HepG2 (cell line): ENCODE measurements around the gene NACC2. TPM values are rescaled to one million over a fixed set of nuclear protein-coding genes. Genes with fewer than 3 reads are reported as not detected.

Experiments used
- ATAC-seq: fragments of 200-7000 bp; cut with Tn5 transposase; 3 replicates; pipeline ENCODE4 v1.9.1; 2020; ENCODE audit warnings: mild to moderate bottlenecking, moderate library complexity
- BruUV-seq: library from RNA; stranded (reverse); fragments of 400-500 nt; replicated peaks from 2 replicates; lab custom pipeline; 2021; lab: Mats Ljungman, UMichigan
- CTCF ChIA-PET: fragments of 300-600 bp; formaldehyde crosslinking; extraction: SDS; loops from one replicate; lab custom pipeline; 2021; ENCODE audit warnings: low total read pairs, inconsistent platforms, low intra/inter-chr PET ratio; lab: Yijun Ruan, JAX
- POLR2A ChIA-PET: fragments of 350-600 bp; sonication (Branson Sonifier 250); formaldehyde crosslinking; loops from one replicate; lab custom pipeline; 2020; ENCODE audit warnings: antibody characterized with exemption, inconsistent platforms; lab: Yijun Ruan, JAX
- DNase-seq: peaks from one replicate; pipeline ENCODE4 v3.0.0-alpha.2; 2015; ENCODE audit warnings: low spot score
- FAIRE-seq: peaks from 3 replicates; lab custom pipeline; 2011; peaks lifted over from hg19 to GRCh38; lab: Jason Lieb, UNC
- H2AFZ ChIP-seq: one replicate; pipeline ENCODE4 v1.6.1; 2011; ENCODE audit warnings: low read length, inconsistent platforms
- H3K27ac ChIP-seq: fragments of 300-600 bp; 3 replicates; pipeline ENCODE4 v1.8.0; 2011; ENCODE audit warnings: mixed run types, mild to moderate bottlenecking, mixed read lengths, low read length, inconsistent platforms; ENCODE audit not compliant: insufficient read depth; ENCODE audit errors: extremely low read length
- H3K27me3 ChIP-seq, 2 experiments: fragments of 200-600 bp in 1 of 2; 2 replicates in 1 of 2; 3 replicates in 1 of 2; pipeline versions ENCODE4 v1.6.0 to v1.8.0; 2011; ENCODE audit warnings: low read length in 2 of 2, mild to moderate bottlenecking in 2 of 2, moderate library complexity in 2 of 2, inconsistent platforms in 1 of 2; ENCODE audit not compliant: insufficient read depth in 2 of 2, control insufficient read depth in 1 of 2
- H3K36me3 ChIP-seq, 2 experiments: fragments of 200-600 bp in 1 of 2; replicated peaks in 1 of 2; 2 replicates in 1 of 2; 3 replicates in 1 of 2; pipeline versions ENCODE4 v1.5.1 to v1.8.0; 2011; ENCODE audit warnings: low read length in 2 of 2, inconsistent platforms in 1 of 2; ENCODE audit not compliant: insufficient read depth in 2 of 2, control insufficient read depth in 1 of 2
- H3K4me1 ChIP-seq: 2 replicates; pipeline ENCODE4 v1.5.1; 2012; ENCODE audit warnings: low read length, inconsistent platforms; ENCODE audit not compliant: insufficient read depth
- H3K4me2 ChIP-seq: 2 replicates; pipeline ENCODE4 v1.6.0; 2011; ENCODE audit warnings: low read depth, low read length, inconsistent platforms
- H3K4me3 ChIP-seq, 3 experiments: fragments of 200-600 bp in 1 of 3; sonication (generic), shearing (Covaris generic) in 1 of 3; replicated peaks in 1 of 3; 2 replicates each; pipeline ENCODE4 v1.5.1; 2011 to 2016; ENCODE audit warnings: low read length in 3 of 3, inconsistent platforms in 2 of 3, low read depth in 2 of 3, mild to moderate bottlenecking in 2 of 3, control low read depth in 1 of 3, mixed read lengths in 1 of 3; ENCODE audit not compliant: insufficient read depth in 1 of 3
- H3K79me2 ChIP-seq: one replicate; pipeline ENCODE4 v1.6.1; 2011; ENCODE audit warnings: low read length, inconsistent platforms; ENCODE audit not compliant: insufficient read depth
- H3K9ac ChIP-seq: 2 replicates; pipeline ENCODE4 v1.6.0; 2011; ENCODE audit warnings: mild to moderate bottlenecking, low read depth, low read length, inconsistent platforms; ENCODE audit not compliant: insufficient read depth
- H3K9me3 ChIP-seq: 2 replicates; pipeline ENCODE4 v1.5.1; 2012; ENCODE audit warnings: mild to moderate bottlenecking, low read length
- H4K20me1 ChIP-seq: 2 replicates; pipeline ENCODE4 v1.6.0; 2011; ENCODE audit warnings: inconsistent platforms, mild to moderate bottlenecking, low read length, moderate library complexity; ENCODE audit not compliant: insufficient read depth
- ARNT ChIP-seq: fragments of 450-650 bp; IDR thresholded peaks from 2 replicates; pipeline ENCODE4 v1.6.1; 2017
- FOXA1 ChIP-seq, 2 experiments: fragments of 450-650 bp in 1 of 2; sonication (generic) in 1 of 2; formaldehyde crosslinking in 1 of 2; IDR thresholded peaks; 2 replicates each; pipeline versions ENCODE4 v1.4.0 to v1.6.1; 2016 to 2020; ENCODE audit warnings: missing genetic modification reagents in 1 of 2
- GABPA ChIP-seq, 2 experiments: IDR thresholded peaks; 2 replicates each; pipeline ENCODE4 v1.6.1; 2011 to 2016; ENCODE audit warnings: low read depth in 2 of 2, low read length in 1 of 2, missing biosample characterization in 1 of 2, missing genetic modification characterization in 1 of 2
- MED8 ChIP-seq: sonication (generic); formaldehyde crosslinking; IDR thresholded peaks from 2 replicates; pipeline ENCODE4 v1.8.1; 2023; ENCODE audit warnings: mild to moderate bottlenecking, missing genetic modification reagents; ENCODE audit not compliant: insufficient replicate concordance
- NRL ChIP-seq: sonication (generic); formaldehyde crosslinking; IDR thresholded peaks from 2 replicates; pipeline ENCODE4 v1.5.0; 2020; ENCODE audit warnings: missing genetic modification reagents, mild to moderate bottlenecking, moderate library complexity, borderline replicate concordance
- PAF1 ChIP-seq: IDR thresholded peaks from 2 replicates; pipeline ENCODE4 v1.6.1; 2016; ENCODE audit warnings: missing genetic modification reagents, missing compliant biosample characterization
- ZNF333 ChIP-seq: sonication (generic); formaldehyde crosslinking; IDR thresholded peaks from 2 replicates; pipeline ENCODE4 v1.4.0; 2020; ENCODE audit warnings: mild to moderate bottlenecking, missing genetic modification reagents, borderline replicate concordance
- ZNF431 ChIP-seq: sonication (generic); formaldehyde crosslinking; IDR thresholded peaks from 2 replicates; pipeline ENCODE4 v1.9.0; 2022; ENCODE audit warnings: missing genetic modification reagents, low read depth, mild to moderate bottlenecking, borderline replicate concordance
- ZNF629 ChIP-seq: sonication (generic); formaldehyde crosslinking; conservative IDR thresholded peaks from 2 replicates; pipeline ENCODE4 v1.5.0; 2020; ENCODE audit warnings: missing genetic modification reagents
- WGBS: methylation state at CpG from one replicate; pipeline ENCODE4 v1.1.6; 2017; ENCODE audit warnings: low lambda C conversion rate; 5-methylcytosine and 5-hydroxymethylcytosine counted together
- in situ Hi-C: cut with HindIII; loops from 2 replicates; pipeline ENCODE4 v1.10.0; 2017; ENCODE audit warnings: low pct_unique_long_range_greater_than_20kb; ENCODE audit not compliant: extremely low pct_ligation_motif_present
- intact Hi-C: fragments of 100-400 bp; cut with micrococcal nuclease; formaldehyde crosslinking; loops from one replicate; pipeline ENCODE4 v1.10.0; 2022; ENCODE audit not compliant: unreplicated experiment
- polyA plus RNA-seq, 8 experiments: library from polyadenylated mRNA; depleted of rRNA in 3 of 8; stranded (reverse) in 7 of 8; unstranded in 1 of 8; fragments of >200 nt; fragmentation: Illumina TruSeq in 4 of 8; extraction: Trizol in 4 of 8; gene quantifications; 2 replicates each; pipeline versions ENCODE4 v1.2.1 to v1.2.3, GENCODE V29; 2011 to 2016; ENCODE audit warnings: low read depth in 4 of 8, missing spikeins in 1 of 8, mixed read lengths in 1 of 8; ENCODE audit not compliant: insufficient read depth in 1 of 8
- total RNA-seq, 5 experiments: library from RNA; depleted of rRNA; stranded (reverse); fragments of >200 nt; fragmentation: Illumina TruSeq; extraction: Trizol; gene quantifications; 2 replicates each; pipeline ENCODE4 v1.2.3, GENCODE V29; 2016; ENCODE audit warnings: low read depth in 1 of 5
- TF ChIP-seq, protein P1 (sequence below): sonication (generic); formaldehyde crosslinking; IDR thresholded peaks from 2 replicates; pipeline ENCODE4 v1.5.1; 2020; ENCODE audit warnings: mild to moderate bottlenecking, missing genetic modification reagents, moderate library complexity

Gene NACC2
- total and polyA plus RNA-seq, 2 of the 13 experiments (the other 11 are each of a cell fraction or from before 2014, with no cell fraction given): 5.9 to 12.3 TPM

DNA sequence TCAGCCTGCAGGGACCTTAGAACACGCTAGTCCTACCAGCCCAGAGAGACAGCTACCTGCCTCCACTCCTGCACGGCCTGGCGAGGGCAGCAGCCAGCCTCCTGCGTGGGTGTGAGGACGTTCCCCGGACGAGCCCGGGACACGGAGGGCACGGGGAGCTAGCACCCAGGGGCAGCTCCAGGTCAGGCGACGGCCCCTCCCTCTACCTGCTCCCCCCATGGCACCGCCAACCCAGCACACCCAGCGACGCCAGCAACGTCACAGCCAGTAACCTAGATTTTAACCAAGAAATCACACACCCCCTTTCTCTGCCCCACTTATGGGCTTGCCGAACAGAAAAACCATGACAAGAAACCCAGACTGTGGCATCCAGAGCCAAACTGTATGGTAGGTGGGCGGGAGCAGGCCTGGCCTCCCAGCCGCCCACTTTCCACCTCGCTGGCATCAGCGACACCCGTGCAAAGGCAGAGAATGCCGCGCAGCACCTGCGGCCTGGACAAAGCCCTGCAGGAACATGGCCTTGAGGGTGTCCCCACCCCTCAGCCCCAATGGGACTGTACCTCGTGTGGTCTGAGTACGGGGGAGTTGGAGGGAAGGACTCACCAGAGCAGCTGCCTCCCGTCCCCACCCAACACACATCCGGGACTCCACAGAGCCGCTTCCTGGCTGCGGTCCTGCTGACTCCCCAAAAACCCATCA is 47.9 kb downstream of the NACC2 start:
- 0 out of 2 replicates have a peak, but pooled peaks cover 4% of the 10 kb centered on the region for H4K20me1 ChIP-seq
- 97% methylated on average over 22 of the region's 31 CpGs for WGBS
- H2AFZ ChIP-seq: no peak overlapping the region
- no peak for TF ChIP-seq ZNF629 (CRISPR knock-in tag)
- TF ChIP-seq, protein P1, sequence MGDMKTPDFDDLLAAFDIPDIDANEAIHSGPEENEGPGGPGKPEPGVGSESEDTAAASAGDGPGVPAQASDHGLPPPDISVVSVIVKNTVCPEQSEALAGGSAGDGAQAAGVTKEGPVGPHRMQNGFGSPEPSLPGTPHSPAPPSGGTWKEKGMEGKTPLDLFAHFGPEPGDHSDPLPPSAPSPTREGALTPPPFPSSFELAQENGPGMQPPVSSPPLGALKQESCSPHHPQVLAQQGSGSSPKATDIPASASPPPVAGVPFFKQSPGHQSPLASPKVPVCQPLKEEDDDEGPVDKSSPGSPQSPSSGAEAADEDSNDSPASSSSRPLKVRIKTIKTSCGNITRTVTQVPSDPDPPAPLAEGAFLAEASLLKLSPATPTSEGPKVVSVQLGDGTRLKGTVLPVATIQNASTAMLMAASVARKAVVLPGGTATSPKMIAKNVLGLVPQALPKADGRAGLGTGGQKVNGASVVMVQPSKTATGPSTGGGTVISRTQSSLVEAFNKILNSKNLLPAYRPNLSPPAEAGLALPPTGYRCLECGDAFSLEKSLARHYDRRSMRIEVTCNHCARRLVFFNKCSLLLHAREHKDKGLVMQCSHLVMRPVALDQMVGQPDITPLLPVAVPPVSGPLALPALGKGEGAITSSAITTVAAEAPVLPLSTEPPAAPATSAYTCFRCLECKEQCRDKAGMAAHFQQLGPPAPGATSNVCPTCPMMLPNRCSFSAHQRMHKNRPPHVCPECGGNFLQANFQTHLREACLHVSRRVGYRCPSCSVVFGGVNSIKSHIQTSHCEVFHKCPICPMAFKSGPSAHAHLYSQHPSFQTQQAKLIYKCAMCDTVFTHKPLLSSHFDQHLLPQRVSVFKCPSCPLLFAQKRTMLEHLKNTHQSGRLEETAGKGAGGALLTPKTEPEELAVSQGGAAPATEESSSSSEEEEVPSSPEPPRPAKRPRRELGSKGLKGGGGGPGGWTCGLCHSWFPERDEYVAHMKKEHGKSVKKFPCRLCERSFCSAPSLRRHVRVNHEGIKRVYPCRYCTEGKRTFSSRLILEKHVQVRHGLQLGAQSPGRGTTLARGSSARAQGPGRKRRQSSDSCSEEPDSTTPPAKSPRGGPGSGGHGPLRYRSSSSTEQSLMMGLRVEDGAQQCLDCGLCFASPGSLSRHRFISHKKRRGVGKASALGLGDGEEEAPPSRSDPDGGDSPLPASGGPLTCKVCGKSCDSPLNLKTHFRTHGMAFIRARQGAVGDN: 0 out of 2 replicates have a peak, but pooled peaks have one; percentile 11
- no peak for TF ChIP-seq FOXA1 (IDR thresholded peaks at IDR 0.05)
- no peak for TF ChIP-seq FOXA1 (CRISPR knock-in tag; IDR thresholded peaks at IDR 0.05)
- no peak for TF ChIP-seq PAF1 (CRISPR knock-in tag)
- TF ChIP-seq ARNT: no peak
- 0 out of 2 replicates have a peak, but pooled peaks have one; percentile 1 for TF ChIP-seq NRL (CRISPR knock-in tag)
- TF ChIP-seq GABPA (IDR thresholded peaks at IDR 0.05; ENCODE audit: low read depth, low read length): 0 out of 2 replicates have a peak, but pooled peaks have one; percentile 8
- no peak for TF ChIP-seq GABPA (CRISPR knock-in tag; IDR thresholded peaks at IDR 0.05; ENCODE audit: low read depth)
- no peak for TF ChIP-seq ZNF431 (CRISPR knock-in tag)
- no peak for TF ChIP-seq MED8 (CRISPR knock-in tag)
- TF ChIP-seq ZNF333 (CRISPR knock-in tag): no peak
- intact Hi-C loops: no loop called here
- FAIRE-seq (no peak), DNase-seq (no peak), ATAC-seq (no peak)
- in situ Hi-C loops: no loop called here
- ChIA-PET CTCF (no interaction called here), POLR2A (interaction anchor here (1.0 kb wide), 1 partner anchor 54 kb away, joined by 3 read pairs; no protein-coding TSS in a partner anchor)
- no peak overlapping the region for H3K9ac ChIP-seq
- no peak overlapping the region for H3K4me2 ChIP-seq
- H3K36me3 ChIP-seq: peaks cover 15 to 45% of the 10 kb centered on the region in 2 experiments; a peak in 3 of 5 replicates
- no TSS peak for BruUV-seq
- H3K9me3 ChIP-seq: no peaks in the 10 kb centered on the region
- H3K79me2 ChIP-seq: peaks cover 7% of the 10 kb centered on the region
- no peaks in the 10 kb centered on the region for H3K27me3 ChIP-seq
- H3K27ac ChIP-seq: no peak overlapping the region
- no peak overlapping the region for H3K4me3 ChIP-seq
- peaks cover under 1% of the 10 kb centered on the region; the same call in 1 of the 2 replicates for H3K4me1 ChIP-seq
